K562 (cell line): ENCODE measurements around the gene ZBTB39. TPM values are rescaled to one million over a fixed set of nuclear protein-coding genes. Genes with fewer than 3 reads are reported as not detected.

Source experiments
- PML ChIP-seq: IDR thresholded peaks from 2 replicates; pipeline ENCODE4 v1.6.1; 2012; ENCODE audit warnings: low read length, inconsistent platforms
- PTRF ChIP-seq: fragments of 450-650 bp; IDR thresholded peaks from 2 replicates; pipeline ENCODE4 v1.6.1; 2016; ENCODE audit warnings: mild to moderate bottlenecking, missing genetic modification characterization, missing compliant biosample characterization
- ZKSCAN3 ChIP-seq: fragments of 250-450 bp; sonication (Bioruptor Pico); IDR thresholded peaks from 2 replicates; pipeline ENCODE4 v1.4.0; 2020
- ZNF146 ChIP-seq: IDR thresholded peaks from one replicate; pipeline ENCODE4 v1.6.1; 2018; ENCODE audit warnings: missing compliant biosample characterization; ENCODE audit not compliant: unreplicated experiment
- ZNF239 ChIP-seq: fragments of 250-450 bp; sonication (Bioruptor Pico); IDR thresholded peaks from 2 replicates; pipeline ENCODE4 v1.4.0; 2020; ENCODE audit warnings: mild to moderate bottlenecking
- ZNF507 ChIP-seq: conservative IDR thresholded peaks from 2 replicates; pipeline ENCODE4 v1.6.1; 2017; ENCODE audit warnings: missing genetic modification characterization, missing compliant biosample characterization
- polyA plus RNA-seq, 8 experiments: library from polyadenylated mRNA; depleted of rRNA in 4 of 8; stranded (reverse) in 5 of 8; unstranded in 3 of 8; fragments of >200 nt; fragmentation: Nextera tagmentation in 2 of 8; fragmentation: Illumina TruSeq in 1 of 8; extraction: Ambion mirVana in 2 of 8; extraction: Trizol in 1 of 8; gene quantifications; 2 replicates each; pipeline versions ENCODE4 v1.2.1 to v1.2.3, GENCODE V29; 2011 to 2014; ENCODE audit warnings: inconsistent platforms in 1 of 8, missing spikeins in 1 of 8
- total RNA-seq, 7 experiments: library from RNA; depleted of rRNA in 6 of 7; stranded (reverse); fragments of >200 nt in 6 of 7; fragmentation: Illumina TruSeq in 2 of 7; extraction: Trizol in 2 of 7; gene quantifications; 2 replicates each; pipeline versions ENCODE4 v1.2.1 to v1.2.3, GENCODE V29; 2011 to 2021; ENCODE audit warnings: low replicate concordance in 1 of 7
- TF ChIP-seq, protein P1 (sequence below): fragments of 150-350 bp; IDR thresholded peaks from 2 replicates; pipeline ENCODE4 v1.6.1; 2014; ENCODE audit warnings: low read depth, mild to moderate bottlenecking, low read length, borderline replicate concordance
- TF ChIP-seq, protein P2 (sequence below): sonication (generic); formaldehyde crosslinking; IDR thresholded peaks from 2 replicates; pipeline ENCODE4 v1.8.1; 2023; ENCODE audit warnings: missing genetic modification reagents, mild to moderate bottlenecking, borderline replicate concordance
- TF ChIP-seq, protein P3 (sequence below): IDR thresholded peaks from 2 replicates; pipeline ENCODE4 v1.6.1; 2011; ENCODE audit warnings: borderline replicate concordance, low read depth, mild to moderate bottlenecking, moderate library complexity, low read length; ENCODE audit not compliant: insufficient read depth, poor library complexity, severe bottlenecking
- TF ChIP-seq, protein P4 (sequence below), 2 experiments: fragments of 450-650 bp; conservative IDR thresholded peaks; 2 replicates each; pipeline ENCODE4 v1.6.1; 2017; ENCODE audit warnings: mild to moderate bottlenecking in 2 of 2, moderate library complexity in 2 of 2
- TF ChIP-seq, protein P5 (sequence below), 3 experiments: IDR thresholded peaks in 2 of 3; conservative IDR thresholded peaks in 1 of 3; 2 replicates each; pipeline ENCODE4 v1.5.1; 2011 to 2012; ENCODE audit warnings: low read length in 3 of 3, mild to moderate bottlenecking in 3 of 3, control low read depth in 2 of 3, improper control_type of control experiment in 1 of 3, inconsistent platforms in 1 of 3, low read depth in 1 of 3, mixed read lengths in 1 of 3, moderate library complexity in 1 of 3; ENCODE audit not compliant: insufficient read depth in 2 of 3

ZBTB39 gene
- total and polyA plus RNA-seq, 9 of the 15 experiments (the other 6 are each of a cell fraction or from before 2014, with no cell fraction given) = 3.3 to 13.3 (median 8.6) TPM

DNA sequence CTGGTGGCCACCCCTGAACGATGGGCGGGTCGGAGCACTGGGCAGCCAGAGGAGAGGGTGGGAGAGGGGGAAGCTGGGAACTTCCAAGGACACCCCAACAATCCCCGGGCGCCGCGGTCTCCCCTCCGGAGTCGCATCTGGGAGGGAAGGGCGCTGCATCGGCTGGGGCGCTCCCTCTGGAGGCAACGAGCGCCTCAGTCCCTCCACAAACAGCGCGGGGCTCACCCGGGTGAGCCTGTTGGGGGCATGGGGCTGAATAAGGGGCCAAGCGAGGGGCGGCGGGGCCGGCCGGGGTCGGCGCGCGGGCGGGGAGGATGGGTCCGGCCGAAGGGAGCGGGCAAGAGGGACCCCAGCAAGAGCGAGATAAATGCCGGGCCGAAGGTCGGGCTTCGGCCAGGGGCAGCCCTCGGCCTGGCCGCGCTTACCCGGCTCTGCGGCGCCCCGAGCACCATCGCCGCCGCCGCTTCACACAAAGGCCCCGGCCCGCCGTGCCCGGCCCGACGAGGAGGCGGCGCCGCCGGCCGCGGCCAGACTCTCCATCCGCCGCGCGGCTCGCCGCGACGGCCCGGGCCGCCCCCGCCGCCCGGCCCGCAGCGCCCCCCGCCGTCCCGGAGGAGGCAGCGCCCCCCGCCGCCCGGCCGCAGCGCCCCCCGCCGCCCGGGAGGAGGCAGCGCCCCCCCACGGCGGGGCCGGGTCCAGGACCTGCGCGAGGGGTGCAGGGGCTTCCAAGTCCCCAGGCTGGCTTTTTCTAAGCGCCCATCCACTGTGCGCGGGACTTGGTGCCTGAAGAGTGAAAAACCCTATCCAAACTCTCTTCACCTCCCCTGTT is at the start of gene ZBTB39 (continued):
- TF ChIP-seq, protein P1, sequence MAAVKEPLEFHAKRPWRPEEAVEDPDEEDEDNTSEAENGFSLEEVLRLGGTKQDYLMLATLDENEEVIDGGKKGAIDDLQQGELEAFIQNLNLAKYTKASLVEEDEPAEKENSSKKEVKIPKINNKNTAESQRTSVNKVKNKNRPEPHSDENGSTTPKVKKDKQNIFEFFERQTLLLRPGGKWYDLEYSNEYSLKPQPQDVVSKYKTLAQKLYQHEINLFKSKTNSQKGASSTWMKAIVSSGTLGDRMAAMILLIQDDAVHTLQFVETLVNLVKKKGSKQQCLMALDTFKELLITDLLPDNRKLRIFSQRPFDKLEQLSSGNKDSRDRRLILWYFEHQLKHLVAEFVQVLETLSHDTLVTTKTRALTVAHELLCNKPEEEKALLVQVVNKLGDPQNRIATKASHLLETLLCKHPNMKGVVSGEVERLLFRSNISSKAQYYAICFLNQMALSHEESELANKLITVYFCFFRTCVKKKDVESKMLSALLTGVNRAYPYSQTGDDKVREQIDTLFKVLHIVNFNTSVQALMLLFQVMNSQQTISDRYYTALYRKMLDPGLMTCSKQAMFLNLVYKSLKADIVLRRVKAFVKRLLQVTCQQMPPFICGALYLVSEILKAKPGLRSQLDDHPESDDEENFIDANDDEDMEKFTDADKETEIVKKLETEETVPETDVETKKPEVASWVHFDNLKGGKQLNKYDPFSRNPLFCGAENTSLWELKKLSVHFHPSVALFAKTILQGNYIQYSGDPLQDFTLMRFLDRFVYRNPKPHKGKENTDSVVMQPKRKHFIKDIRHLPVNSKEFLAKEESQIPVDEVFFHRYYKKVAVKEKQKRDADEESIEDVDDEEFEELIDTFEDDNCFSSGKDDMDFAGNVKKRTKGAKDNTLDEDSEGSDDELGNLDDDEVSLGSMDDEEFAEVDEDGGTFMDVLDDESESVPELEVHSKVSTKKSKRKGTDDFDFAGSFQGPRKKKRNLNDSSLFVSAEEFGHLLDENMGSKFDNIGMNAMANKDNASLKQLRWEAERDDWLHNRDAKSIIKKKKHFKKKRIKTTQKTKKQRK = no peak
- TF ChIP-seq, protein P2, sequence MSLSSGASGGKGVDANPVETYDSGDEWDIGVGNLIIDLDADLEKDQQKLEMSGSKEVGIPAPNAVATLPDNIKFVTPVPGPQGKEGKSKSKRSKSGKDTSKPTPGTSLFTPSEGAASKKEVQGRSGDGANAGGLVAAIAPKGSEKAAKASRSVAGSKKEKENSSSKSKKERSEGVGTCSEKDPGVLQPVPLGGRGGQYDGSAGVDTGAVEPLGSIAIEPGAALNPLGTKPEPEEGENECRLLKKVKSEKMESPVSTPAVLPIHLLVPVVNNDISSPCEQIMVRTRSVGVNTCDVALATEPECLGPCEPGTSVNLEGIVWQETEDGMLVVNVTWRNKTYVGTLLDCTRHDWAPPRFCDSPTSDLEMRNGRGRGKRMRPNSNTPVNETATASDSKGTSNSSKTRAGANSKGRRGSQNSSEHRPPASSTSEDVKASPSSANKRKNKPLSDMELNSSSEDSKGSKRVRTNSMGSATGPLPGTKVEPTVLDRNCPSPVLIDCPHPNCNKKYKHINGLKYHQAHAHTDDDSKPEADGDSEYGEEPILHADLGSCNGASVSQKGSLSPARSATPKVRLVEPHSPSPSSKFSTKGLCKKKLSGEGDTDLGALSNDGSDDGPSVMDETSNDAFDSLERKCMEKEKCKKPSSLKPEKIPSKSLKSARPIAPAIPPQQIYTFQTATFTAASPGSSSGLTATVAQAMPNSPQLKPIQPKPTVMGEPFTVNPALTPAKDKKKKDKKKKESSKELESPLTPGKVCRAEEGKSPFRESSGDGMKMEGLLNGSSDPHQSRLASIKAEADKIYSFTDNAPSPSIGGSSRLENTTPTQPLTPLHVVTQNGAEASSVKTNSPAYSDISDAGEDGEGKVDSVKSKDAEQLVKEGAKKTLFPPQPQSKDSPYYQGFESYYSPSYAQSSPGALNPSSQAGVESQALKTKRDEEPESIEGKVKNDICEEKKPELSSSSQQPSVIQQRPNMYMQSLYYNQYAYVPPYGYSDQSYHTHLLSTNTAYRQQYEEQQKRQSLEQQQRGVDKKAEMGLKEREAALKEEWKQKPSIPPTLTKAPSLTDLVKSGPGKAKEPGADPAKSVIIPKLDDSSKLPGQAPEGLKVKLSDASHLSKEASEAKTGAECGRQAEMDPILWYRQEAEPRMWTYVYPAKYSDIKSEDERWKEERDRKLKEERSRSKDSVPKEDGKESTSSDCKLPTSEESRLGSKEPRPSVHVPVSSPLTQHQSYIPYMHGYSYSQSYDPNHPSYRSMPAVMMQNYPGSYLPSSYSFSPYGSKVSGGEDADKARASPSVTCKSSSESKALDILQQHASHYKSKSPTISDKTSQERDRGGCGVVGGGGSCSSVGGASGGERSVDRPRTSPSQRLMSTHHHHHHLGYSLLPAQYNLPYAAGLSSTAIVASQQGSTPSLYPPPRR (CRISPR knock-in tag) = no peak
- TF ChIP-seq ZKSCAN3 (CRISPR knock-in tag) (no peak), ZNF239 (CRISPR knock-in tag) (no peak), PML (0 out of 2 replicates have a peak, but pooled peaks have one; percentile 12), ZNF146 (CRISPR knock-in tag) (no peak), ZNF507 (tag) (no peak), PTRF (tag) (no peak)
- TF ChIP-seq, protein P3, sequence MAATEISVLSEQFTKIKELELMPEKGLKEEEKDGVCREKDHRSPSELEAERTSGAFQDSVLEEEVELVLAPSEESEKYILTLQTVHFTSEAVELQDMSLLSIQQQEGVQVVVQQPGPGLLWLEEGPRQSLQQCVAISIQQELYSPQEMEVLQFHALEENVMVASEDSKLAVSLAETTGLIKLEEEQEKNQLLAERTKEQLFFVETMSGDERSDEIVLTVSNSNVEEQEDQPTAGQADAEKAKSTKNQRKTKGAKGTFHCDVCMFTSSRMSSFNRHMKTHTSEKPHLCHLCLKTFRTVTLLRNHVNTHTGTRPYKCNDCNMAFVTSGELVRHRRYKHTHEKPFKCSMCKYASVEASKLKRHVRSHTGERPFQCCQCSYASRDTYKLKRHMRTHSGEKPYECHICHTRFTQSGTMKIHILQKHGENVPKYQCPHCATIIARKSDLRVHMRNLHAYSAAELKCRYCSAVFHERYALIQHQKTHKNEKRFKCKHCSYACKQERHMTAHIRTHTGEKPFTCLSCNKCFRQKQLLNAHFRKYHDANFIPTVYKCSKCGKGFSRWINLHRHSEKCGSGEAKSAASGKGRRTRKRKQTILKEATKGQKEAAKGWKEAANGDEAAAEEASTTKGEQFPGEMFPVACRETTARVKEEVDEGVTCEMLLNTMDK = peak; percentile 92
- TF ChIP-seq, protein P4, sequence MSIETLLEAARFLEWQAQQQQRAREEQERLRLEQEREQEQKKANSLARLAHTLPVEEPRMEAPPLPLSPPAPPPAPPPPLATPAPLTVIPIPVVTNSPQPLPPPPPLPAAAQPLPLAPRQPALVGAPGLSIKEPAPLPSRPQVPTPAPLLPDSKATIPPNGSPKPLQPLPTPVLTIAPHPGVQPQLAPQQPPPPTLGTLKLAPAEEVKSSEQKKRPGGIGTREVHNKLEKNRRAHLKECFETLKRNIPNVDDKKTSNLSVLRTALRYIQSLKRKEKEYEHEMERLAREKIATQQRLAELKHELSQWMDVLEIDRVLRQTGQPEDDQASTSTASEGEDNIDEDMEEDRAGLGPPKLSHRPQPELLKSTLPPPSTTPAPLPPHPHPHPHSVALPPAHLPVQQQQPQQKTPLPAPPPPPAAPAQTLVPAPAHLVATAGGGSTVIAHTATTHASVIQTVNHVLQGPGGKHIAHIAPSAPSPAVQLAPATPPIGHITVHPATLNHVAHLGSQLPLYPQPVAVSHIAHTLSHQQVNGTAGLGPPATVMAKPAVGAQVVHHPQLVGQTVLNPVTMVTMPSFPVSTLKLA (conservative IDR thresholded peaks at IDR 0.05) = no peak
- TF ChIP-seq, protein P5, sequence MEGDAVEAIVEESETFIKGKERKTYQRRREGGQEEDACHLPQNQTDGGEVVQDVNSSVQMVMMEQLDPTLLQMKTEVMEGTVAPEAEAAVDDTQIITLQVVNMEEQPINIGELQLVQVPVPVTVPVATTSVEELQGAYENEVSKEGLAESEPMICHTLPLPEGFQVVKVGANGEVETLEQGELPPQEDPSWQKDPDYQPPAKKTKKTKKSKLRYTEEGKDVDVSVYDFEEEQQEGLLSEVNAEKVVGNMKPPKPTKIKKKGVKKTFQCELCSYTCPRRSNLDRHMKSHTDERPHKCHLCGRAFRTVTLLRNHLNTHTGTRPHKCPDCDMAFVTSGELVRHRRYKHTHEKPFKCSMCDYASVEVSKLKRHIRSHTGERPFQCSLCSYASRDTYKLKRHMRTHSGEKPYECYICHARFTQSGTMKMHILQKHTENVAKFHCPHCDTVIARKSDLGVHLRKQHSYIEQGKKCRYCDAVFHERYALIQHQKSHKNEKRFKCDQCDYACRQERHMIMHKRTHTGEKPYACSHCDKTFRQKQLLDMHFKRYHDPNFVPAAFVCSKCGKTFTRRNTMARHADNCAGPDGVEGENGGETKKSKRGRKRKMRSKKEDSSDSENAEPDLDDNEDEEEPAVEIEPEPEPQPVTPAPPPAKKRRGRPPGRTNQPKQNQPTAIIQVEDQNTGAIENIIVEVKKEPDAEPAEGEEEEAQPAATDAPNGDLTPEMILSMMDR (IDR thresholded peaks at IDR 0.05 in 2 of 3, conservative IDR thresholded peaks at IDR 0.05 in 1 of 3; ENCODE audit: insufficient read depth in 2 of 3, low read depth in 1 of 3, low read length in 3 of 3) = peak; percentile 62 to 95 (median 73)
